Hematopoietic multipotent progenitor cell treated with erythropoietin and hydrocortisone succinate and interleukin-3 and kit ligand, for 17 days (in vitro differentiated cells): Measurements from ENCODE around the gene SRSF6.
"Not testable (repeated sequence)": the region's sequence is repeated elsewhere in the genome, so short reads cannot be mapped to it uniquely, and the experiment has no call there.

Experiments
- DNase-seq: peaks from one replicate; pipeline ENCODE4 v3.0.0-alpha.2; 2015; ENCODE audit warnings: low spot score

Gene SRSF6

DNA sequence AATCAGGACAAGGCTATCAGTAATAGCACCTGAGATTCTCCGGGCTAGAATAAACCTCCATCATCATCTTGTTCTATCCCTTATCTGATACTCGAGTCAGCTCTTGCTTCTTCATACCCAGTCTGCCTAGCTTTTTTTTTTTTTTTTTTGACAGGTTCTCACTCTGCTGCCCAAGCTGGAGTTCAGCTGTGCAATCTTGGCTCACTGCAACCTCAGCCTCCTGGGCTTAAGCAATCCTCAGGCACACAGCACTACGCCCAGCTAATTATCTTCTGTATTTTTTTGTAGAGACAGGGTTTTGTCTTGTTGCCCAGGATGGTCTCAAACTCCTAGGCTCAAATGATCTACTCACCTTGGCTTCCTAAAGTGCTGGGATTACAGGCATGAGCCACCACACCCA lies 19.5 kb downstream of the SRSF6 start:
- DNase-seq, result no peak

- no peak for DNase-seq
These were observed 19.9 kb downstream of the SRSF6 start for GRCh38 chr20:43477619-43478018.

DNA sequence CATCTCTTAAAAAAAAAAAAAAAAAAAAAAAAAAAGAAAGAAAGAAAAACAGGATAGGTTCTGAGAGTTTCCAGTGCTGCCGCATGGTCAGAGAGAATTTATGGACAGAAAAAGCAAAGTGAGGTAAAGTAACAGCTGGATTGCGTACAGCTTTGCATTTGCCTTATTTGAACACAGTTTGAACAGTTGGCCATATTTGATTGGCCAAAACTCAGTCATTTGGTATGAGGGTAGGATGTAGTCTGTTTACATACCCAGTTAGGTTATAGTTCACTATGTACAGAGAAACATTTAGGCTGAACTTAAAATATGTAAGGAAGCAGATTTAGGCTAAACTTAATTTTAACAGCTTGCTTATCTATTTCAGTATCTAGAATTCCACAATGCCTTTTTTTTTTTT lies 32.3 kb downstream of the SRSF6 start:
- DNase-seq, result no peak

- no peak for DNase-seq
These were observed 34.4 kb downstream of the SRSF6 start for GRCh38 chr20:43492101-43492500.

GRCh38 chr20:43495388-43495787 lies 37.7 kb downstream of the SRSF6 start:
- DNase-seq, result no peak

DNA sequence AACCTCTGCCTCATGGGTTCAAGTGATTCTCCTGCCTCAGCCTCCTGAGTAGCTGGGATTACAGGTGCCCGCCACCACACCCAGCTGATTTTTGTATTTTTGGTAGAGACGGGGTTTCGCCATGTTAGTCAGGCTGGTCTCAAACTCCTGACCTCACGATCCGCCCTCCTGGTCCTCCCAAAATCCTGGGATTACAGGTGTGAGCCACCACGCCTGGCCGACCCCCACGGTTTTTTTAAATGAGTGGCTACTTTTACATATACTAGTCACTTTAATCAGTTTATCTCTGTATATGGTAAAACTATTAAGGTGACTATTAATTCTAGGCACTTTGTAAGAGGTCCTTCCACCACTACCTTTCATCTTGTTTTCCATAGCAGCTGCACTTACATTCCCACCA lies 44.3 kb downstream of the SRSF6 start:
- not testable (repeated sequence) for DNase-seq

GRCh38 chr20:43506238-43506637 lies 48.5 kb downstream of the SRSF6 start:
- DNase-seq, result no peak

DNA sequence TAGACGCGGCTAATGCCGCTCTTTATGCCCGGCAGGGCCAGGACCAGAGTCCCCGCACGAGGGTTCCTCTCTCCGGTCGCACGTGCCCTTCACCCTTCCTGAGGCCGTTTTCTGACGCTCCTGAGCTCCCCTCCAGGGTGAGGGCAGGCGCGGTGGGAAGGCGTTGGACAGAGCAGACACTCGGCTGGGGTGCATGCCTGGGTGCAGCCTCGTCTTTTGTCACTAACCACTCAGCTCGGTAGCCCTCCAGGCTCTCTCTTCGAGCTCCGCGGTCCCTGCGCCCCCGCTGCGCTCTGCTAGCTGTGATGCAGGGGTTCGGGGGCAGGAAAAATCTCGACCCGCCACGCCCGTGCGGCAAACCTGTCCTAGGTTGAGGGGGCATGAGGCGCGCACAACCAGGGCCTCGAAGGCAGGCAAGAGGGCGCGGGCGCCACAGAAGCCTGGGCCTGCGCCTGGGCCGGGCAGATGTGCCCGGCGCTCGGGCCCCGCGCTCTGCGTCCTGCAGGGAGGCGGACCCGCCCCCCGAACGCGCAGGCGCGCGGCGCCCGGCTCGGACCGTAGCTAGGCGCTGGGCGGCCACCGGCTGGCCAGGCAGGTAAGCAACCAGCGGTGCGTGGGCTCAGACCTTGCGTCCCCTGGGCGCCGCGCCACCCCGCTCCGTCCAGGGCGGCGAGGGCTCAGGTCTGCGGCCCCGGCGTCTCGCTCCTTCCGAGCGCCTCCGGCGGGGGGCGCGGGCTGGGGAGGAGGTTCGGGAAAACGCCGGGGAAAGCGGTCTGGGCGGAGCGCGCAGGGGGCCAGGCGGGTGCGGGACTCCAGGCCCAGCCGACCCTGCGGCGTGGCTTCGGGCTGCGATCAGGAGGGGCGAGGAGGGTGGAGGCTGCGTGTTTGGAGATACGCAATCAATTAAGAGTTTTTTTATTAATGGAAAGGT lies 49.7 kb downstream of the SRSF6 start, which contains the start of gene L3MBTL1:
TSS of gene L3MBTL1 (plus strand) at position 548 of the 931 bp plus-strand sequence. CDS start 5,807 bp downstream, outside the sequence.
- DNase-seq, result no peak

DNA sequence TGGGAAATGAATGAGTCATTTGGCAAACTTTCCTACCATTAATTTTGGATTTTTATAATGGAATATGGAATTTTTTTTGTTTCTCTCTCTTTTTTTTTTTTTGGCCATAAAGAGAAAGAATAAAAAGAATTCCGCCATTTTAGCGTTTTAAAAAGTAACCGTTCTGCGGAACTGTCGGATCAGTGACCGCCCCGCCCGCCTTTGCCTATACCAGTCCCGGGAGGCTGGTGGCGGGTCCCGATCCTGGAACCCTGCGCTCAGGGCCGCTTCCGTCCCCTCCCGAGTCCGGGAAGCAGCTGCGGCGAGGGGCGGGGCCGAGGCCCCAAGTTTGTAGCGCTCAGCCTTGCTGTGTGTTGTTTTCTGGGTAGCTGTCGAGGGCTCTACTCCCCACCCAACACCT lies 50.4 kb downstream of the SRSF6 start:
- DNase-seq, result no peak

DNA sequence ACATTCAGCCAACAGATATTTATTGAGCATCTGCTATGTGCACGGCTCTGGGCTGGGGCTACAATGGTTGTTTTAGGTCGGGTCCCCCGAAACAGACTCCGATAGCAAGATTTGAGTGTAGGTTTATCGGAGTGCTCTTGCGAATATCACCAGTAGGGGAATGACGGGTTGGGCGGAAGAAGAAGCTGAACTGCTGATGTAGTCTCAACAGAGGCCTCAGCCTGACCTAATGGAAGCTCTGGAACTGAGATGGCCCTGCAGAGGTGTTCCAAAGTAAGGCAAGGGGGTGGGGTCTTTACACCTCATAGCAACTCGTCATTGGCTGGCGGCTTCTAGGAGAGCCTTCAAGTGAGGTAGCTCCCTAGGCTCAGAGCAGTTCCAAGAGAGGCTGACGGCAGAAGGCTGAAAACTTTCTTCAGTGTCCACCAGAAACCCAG lies 50.9 kb downstream of the SRSF6 start:
- no peak for DNase-seq

DNA sequence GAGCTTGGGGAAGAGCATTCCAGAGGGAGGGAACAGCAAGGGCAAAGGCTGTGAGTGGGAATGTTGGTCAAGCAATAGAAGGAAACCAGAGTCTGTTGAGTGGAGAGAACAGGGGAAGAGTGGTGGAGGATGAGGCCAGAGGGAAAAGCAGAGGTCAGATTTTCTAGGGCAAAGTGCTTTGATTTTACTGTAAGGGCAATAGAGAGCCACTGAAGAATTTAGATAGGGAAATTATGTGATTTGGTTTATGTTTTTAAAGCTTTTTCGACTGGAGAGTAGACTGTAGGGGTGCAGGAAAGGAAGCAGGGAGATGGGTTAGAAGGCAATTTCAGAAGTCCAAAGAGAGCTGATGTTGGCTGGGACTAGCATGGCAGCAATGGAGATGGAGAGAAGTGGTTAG lies 54.2 kb downstream of the SRSF6 start:
- no peak for DNase-seq

GRCh38 chr20:43513372-43513930 lies 55.8 kb downstream of the SRSF6 start:
- no peak for DNase-seq
